Middle frontal gyrus (tissue), 1 donor: ENCODE data around the gene PAK1IP1.
"Not testable (repeated sequence)": the region's sequence is repeated elsewhere in the genome, so short reads cannot be mapped to it uniquely, and the experiment has no call there.

ENCODE experiments used
- DNase-seq: peaks from one replicate; pipeline ENCODE4 v3.0.0-alpha.2; 2015; ENCODE audit warnings: low spot score; ENCODE audit errors: extremely low spot score

Gene PAK1IP1

GRCh38 chr6:10694302-10695085 is at the start of gene PAK1IP1, which contains the start of gene C6orf52:
TSS of gene PAK1IP1 (plus strand) at chr6:10694972. CDS start at chr6:10694986, 14 bp downstream.
TSS of gene C6orf52 (minus strand) at chr6:10694616. CDS start at chr6:10687550, 7,066 bp downstream.
- peak; percentile 95 for DNase-seq

GRCh38 chr6:10655508-10656055 is 39.2 kb upstream of the PAK1IP1 start:
- DNase-seq, result no peak

GRCh38 chr6:10658910-10659698 is 35.7 kb upstream of the PAK1IP1 start:
- no peak for DNase-seq

GRCh38 chr6:10659699-10660348 is 34.9 kb upstream of the PAK1IP1 start:
- no peak for DNase-seq

GRCh38 chr6:10660431-10661191 is 34.2 kb upstream of the PAK1IP1 start:
- DNase-seq, result not testable (repeated sequence)

GRCh38 chr6:10662207-10662606 is 32.6 kb upstream of the PAK1IP1 start:
- DNase-seq, result no peak

- DNase-seq, result no peak
Observed at GRCh38 chr6:10662742-10663141, 32.0 kb upstream of the PAK1IP1 start.

GRCh38 chr6:10665595-10665994 is 29.2 kb upstream of the PAK1IP1 start:
- DNase-seq, result not testable (repeated sequence)

- DNase-seq, result no peak
Observed at GRCh38 chr6:10668126-10668917, 26.4 kb upstream of the PAK1IP1 start.

- no peak for DNase-seq
Observed at GRCh38 chr6:10676403-10676802, 18.4 kb upstream of the PAK1IP1 start.

GRCh38 chr6:10678456-10678855 is 16.3 kb upstream of the PAK1IP1 start:
- DNase-seq, result no peak

GRCh38 chr6:10681795-10682194 is 13.0 kb upstream of the PAK1IP1 start:
- DNase-seq, result no peak

GRCh38 chr6:10682355-10682988 is 12.3 kb upstream of the PAK1IP1 start:
- DNase-seq, result no peak

- no peak for DNase-seq
Observed at GRCh38 chr6:10684618-10685017, 10.2 kb upstream of the PAK1IP1 start.

- no peak for DNase-seq
Observed at GRCh38 chr6:10685092-10685915, 9.5 kb upstream of the PAK1IP1 start.

- no peak for DNase-seq
Observed at GRCh38 chr6:10686901-10687300, 7.9 kb upstream of the PAK1IP1 start.

- DNase-seq, result no peak
Observed at GRCh38 chr6:10687582-10687981, 7.2 kb upstream of the PAK1IP1 start.

- DNase-seq, result no peak
Observed at GRCh38 chr6:10690651-10691445, 3.9 kb upstream of the PAK1IP1 start.
